BE2C (cell line): ENCODE measurements around the gene FOXN3.

Source experiments
- DNase-seq: peaks from one replicate; pipeline ENCODE4 v3.0.0-alpha.2; 2020
- H3K27me3 ChIP-seq: fragments of 250-450 bp; sonication (Bioruptor Pico); 2 replicates; pipeline ENCODE4 v1.5.1; 2020; ENCODE audit warnings: mild to moderate bottlenecking
- H3K36me3 ChIP-seq: fragments of 250-450 bp; sonication (Bioruptor Pico); 2 replicates; pipeline ENCODE4 v1.5.1; 2020; ENCODE audit warnings: mild to moderate bottlenecking
- H3K4me1 ChIP-seq: fragments of 250-450 bp; sonication (Bioruptor Pico); 2 replicates; pipeline ENCODE4 v1.5.1; 2020
- H3K4me3 ChIP-seq: 2 replicates; pipeline ENCODE4 v1.5.1; 2011; ENCODE audit warnings: low read depth, low read length
- H3K9me3 ChIP-seq: fragments of 250-450 bp; sonication (Bioruptor Pico); 2 replicates; pipeline ENCODE4 v1.5.1; 2020
- CTCF ChIP-seq: IDR thresholded peaks from 2 replicates; pipeline ENCODE4 v1.5.1; 2012; ENCODE audit warnings: mild to moderate bottlenecking, low read depth, low read length

The FOXN3 gene

GRCh38 chr14:89256951-89257350 is 160.1 kb downstream of the FOXN3 start:
- no peak for DNase-seq
- H3K27me3 ChIP-seq = no peaks in the 10 kb centered on the region
- no peaks in the 10 kb centered on the region for H3K36me3 ChIP-seq
- no peak overlapping the region for H3K4me3 ChIP-seq
- no peak for TF ChIP-seq CTCF
- peaks cover 9% of the 10 kb centered on the region; the same call in 1 of the 2 replicates for H3K4me1 ChIP-seq
- H3K9me3 ChIP-seq = no peaks in the 10 kb centered on the region

- H3K9me3 ChIP-seq = no peaks in the 10 kb centered on the region
- peaks cover 9% of the 10 kb centered on the region; the same call in 1 of the 2 replicates for H3K4me1 ChIP-seq
- no peaks in the 10 kb centered on the region for H3K27me3 ChIP-seq
- H3K4me3 ChIP-seq = no peak overlapping the region
- DNase-seq = no peak
- TF ChIP-seq CTCF = no peak
- H3K36me3 ChIP-seq = no peaks in the 10 kb centered on the region
Observed at GRCh38 chr14:89256283-89256682, 160.8 kb downstream of the FOXN3 start.

GRCh38 chr14:89255852-89256251 is 161.2 kb downstream of the FOXN3 start:
- TF ChIP-seq CTCF = no peak
- H3K9me3 ChIP-seq = no peaks in the 10 kb centered on the region
- DNase-seq = no peak
- H3K36me3 ChIP-seq = no peaks in the 10 kb centered on the region
- H3K27me3 ChIP-seq = no peaks in the 10 kb centered on the region
- H3K4me1 ChIP-seq = peaks cover 9% of the 10 kb centered on the region; the same call in 1 of the 2 replicates
- H3K4me3 ChIP-seq = no peak overlapping the region

DNA sequence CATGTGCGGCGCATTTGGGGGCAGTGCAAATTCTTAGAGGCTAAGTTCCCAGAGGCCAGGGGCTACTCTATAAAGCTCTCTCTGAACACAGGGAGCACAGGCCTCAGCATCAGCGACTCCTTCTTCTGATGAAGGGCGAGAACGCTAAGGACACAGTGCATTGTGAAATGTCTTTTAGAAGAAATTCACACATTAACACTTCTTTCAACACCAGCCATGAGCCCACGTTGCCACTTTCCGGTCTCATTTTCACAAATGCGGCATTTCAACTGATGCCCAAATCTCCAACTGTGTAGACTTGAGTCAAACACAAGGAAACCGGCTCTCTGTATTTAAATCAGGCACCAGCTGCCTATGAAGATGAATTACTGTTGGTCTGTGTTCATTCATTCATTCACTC is 162.0 kb downstream of the FOXN3 start:
- Histone ChIP-seq H3K36me3 (no peaks in the 10 kb centered on the region), H3K27me3 (no peaks in the 10 kb centered on the region), H3K4me1 (peaks cover 9% of the 10 kb centered on the region; the same call in 1 of the 2 replicates), H3K9me3 (no peaks in the 10 kb centered on the region), H3K4me3 (no peak overlapping the region)
- no peak for DNase-seq
- no peak for TF ChIP-seq CTCF

- peaks cover 9% of the 10 kb centered on the region; the same call in 1 of the 2 replicates for H3K4me1 ChIP-seq
- no peak for DNase-seq
- H3K27me3 ChIP-seq = no peaks in the 10 kb centered on the region
- H3K36me3 ChIP-seq = no peaks in the 10 kb centered on the region
- H3K9me3 ChIP-seq = no peaks in the 10 kb centered on the region
- no peak for TF ChIP-seq CTCF
- no peak overlapping the region for H3K4me3 ChIP-seq
Observed at GRCh38 chr14:89254166-89254909, 162.7 kb downstream of the FOXN3 start.

GRCh38 chr14:89252887-89253532 is 164.0 kb downstream of the FOXN3 start:
- TF ChIP-seq CTCF = peak; percentile 50

More at GRCh38 chr14:89252887-89253532, 164.0 kb downstream of the FOXN3 start:
- peak; percentile 83 for DNase-seq
- H3K27me3 ChIP-seq = no peaks in the 10 kb centered on the region
- H3K4me1 ChIP-seq = peaks cover 9% of the 10 kb centered on the region
- H3K36me3 ChIP-seq = no peaks in the 10 kb centered on the region
- no peaks in the 10 kb centered on the region for H3K9me3 ChIP-seq
- no peak overlapping the region for H3K4me3 ChIP-seq
